HL-60/S4 treated with phorbol 12-myristate 13-acetate at 8.2 ng/mL for 4 days and 3 days (cell line): ENCODE results near the gene AP1S1.
"Not testable (repeated sequence)": the region's sequence is repeated elsewhere in the genome, so short reads cannot be mapped to it uniquely, and the experiment has no call there.

Experiments used
- in situ Hi-C: fragments of 300-500 bp; cut with MboI; formaldehyde crosslinking; loops from 2 replicates; pipeline ENCODE4 v1.15.0; 2022; ENCODE audit warnings: low sequenced_read_pairs

Gene AP1S1

DNA sequence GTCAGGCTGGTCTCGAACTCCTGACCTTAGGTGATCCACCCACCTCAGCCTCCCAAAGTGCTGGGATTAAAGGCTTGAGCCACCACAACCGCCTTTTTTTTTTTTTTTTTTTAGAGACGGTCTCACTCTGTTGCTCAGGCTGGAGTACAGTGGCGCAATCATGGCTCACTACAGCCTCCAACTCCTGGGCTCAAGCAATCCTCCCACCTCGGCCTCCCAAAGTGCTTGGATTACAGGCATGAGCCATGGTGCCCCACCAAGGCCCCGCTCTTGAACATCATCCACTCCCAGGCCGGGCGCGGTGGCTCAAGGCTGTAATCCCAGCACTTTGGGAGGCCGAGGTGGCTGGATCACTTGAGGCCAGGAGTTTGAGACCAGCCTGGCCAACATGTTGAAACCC lies 45.2 kb downstream of the AP1S1 start:
- in situ Hi-C loops: not testable (repeated sequence)

GRCh38 chr7:101200504-101200861 lies 46.2 kb downstream of the AP1S1 start:
- in situ Hi-C loops: no loop called here

GRCh38 chr7:101200862-101201599 lies 46.8 kb downstream of the AP1S1 start, which contains the start of gene MOGAT3:
MOGAT3 (minus strand) TSS chr7:101201036; CDS start chr7:101200854, 182 bp downstream.
- in situ Hi-C loops: no loop called here

DNA sequence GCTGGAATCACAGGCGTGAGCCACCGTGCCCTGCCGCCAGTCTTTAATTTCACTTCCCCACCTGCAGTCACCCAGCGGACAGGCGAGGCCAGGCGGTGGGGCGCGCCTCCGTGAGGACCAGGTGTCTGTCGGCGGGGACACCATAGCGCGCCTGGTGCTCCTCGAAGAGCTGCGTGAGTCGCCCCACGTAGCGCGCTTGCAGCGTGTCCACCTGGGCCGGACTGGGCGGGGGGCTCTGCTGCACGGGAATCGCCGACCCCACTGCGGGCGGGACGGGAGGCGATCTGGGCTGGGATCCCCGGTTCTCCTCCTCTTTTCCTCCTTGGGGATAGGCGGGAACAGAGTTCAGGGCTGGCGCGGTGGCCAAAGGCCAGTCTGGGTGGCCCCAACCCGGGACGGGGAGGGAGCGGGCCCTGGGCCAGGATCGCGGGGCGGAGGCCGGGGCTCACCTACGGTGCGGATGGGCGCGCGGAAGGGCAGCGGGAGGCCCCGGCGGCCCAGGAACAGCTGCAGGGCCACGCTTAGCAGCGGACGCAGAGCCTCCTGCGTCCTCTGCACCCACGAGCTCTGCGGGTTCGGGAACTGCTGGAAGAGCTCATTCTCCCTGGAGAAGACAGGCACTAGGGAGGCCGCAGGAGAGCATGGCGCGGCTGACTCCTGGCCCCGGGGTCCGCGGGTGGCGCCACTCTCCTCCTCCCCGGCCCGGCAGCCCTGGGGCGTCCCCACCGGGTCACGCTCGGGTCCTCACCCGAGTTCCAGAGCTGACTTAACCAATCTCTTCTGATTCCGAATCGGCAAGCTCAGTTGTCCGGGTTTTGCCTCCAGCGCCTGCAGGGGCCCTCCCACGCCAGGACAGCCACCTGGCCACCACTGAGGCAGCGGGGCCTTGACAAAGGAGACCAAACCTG lies 47.7 kb downstream of the AP1S1 start:
- in situ Hi-C loops: no loop called here

DNA sequence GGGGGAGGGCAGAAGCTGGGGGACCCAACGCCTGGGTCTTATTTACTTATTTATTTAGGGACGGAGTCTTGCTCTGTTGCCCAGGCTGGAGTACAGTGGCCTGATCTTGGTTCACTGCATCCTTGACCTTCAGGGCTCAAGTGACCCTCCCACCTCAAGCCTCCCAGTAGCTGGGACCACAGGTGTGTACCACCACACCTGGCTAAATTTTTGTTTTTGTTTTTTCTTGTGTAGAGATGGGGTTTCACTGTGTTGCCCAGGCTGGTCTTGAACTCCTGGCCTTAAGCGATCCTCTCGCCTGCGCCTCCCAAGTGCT lies 48.3 kb downstream of the AP1S1 start:
- in situ Hi-C loops: no loop called here

DNA sequence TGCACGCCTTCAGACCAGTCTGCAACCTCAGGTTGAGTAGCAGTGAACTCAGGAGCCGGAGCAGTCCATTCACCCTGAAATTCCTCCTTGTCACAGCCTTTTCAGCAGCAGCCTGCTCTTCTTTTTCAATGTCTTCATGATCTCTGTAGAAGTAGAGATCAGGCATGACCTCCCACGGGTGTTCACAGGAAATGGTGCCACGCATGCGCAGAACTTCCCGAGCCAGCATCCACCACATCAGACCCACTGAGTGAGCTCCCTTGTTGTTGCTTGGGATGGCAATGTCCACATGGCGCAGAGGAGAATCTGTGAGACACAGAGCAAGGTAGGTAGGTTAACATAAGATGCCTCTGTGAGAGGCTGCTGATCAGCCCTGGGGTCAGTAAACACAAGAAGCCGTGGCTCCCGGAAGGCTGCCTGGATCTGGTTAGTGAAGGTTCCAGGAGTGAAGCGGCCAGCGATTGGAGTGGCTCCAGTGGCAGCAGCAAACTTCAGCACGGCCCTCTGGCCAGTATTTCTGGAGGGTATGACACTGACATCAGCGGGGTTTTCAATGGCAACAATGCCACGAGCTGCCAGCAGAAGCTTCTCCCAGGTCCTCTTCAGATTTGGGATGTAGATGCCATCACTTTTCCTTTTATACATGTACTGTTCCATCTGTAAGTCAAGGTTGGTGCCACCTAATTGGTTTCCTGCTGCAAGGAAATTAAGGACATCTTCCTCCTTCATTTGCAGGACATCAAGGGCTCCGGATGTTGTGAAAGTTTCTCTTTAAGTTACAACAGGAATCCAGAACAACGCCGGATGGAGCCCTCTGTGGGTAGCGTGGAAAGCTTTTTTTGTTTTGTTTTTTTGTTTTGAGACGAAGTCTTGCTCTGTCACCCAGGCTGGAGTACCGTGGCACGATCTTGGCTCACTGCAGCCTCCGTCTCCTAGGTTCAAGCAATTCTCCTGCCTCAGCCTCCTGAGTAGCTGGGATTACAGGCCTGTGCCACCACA lies 49.8 kb downstream of the AP1S1 start:
- in situ Hi-C loops: not testable (repeated sequence)

DNA sequence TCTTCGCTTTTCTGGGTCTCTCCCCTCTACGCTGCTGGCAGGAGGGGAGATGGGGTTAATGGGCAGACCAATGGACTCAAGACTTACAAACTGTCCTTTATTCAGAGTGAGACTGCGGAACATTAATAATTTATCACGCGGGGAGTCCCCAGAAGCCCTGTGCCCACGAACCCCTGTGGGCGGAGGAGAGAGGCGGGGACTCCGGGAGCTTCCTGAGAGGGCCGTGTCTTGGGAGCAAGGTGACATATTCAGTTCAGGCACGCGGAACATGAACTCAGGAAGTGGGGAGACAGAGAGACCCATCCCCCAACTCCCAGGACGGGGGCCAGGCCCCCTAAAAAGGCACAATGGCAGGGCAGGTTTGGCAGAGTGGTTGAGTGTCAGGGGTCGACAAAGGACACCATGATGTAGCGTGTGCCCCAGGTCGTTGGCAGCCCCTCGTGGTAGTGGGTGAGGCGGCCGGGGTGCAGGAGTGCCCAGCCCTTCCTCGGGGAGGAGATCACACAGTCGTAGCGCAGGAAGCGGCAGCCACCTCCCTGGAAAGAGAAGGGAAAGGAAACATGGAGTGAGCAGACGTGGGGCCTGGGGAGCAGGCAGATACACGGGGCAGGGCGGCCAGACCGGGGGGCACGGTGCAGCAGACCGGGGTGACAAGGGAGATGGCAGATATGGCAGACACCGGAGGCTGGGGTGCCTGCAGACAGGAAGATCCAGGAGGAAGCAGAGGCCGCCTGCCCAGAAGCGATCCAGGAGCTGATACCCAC lies 51.8 kb downstream of the AP1S1 start:
- in situ Hi-C loops: no loop called here

- in situ Hi-C loops: no loop called here
Observed at GRCh38 chr7:101206665-101207042, 52.4 kb downstream of the AP1S1 start.

- in situ Hi-C loops: no loop called here
Observed at GRCh38 chr7:101207459-101207858, 53.2 kb downstream of the AP1S1 start.

DNA sequence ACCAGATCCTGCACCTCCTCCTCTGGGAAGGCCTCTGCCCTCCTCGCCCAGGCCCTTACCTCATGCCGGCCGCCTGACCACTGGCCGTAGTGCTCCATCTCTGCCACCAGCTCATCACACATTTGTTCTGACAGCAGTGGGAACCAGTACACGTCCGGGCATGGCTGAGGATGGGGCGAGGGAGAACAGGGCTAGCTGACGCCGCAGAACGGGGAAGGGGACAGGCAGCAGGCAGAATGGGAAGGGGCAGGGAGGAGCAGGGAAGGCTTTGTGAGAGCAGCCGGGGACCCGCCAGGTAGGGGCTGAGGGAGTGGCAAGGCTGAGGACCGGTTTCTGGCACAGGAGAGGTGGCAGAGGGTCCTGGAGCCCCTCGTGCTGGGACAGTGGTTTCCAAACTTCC lies 54.5 kb downstream of the AP1S1 start:
- in situ Hi-C loops: no loop called here

DNA sequence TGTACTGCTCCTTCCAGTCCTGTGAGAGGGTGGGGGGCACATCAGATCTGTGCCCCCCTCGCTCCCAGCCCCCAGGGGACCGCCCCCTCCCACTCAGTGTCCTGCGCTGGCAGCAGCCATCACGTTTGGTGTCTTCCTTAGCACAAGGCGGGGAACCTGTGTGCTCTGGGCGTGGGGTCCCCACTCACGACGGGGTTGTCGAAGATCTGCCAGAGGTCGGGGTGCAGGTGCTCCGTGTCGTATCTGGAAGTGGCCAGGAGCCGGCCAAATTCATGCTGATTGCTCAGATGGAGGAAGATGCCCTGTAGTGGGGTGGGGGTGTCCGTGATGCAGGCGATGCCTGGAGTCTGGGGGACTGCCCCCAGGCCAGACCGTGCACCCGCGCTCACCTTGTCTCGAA lies 55.9 kb downstream of the AP1S1 start:
- in situ Hi-C loops: no loop called here
